Measurements from ENCODE around the gene RRP15. TPM values are rescaled to one million over a fixed set of nuclear protein-coding genes. Genes with fewer than 3 reads are reported as not detected.

The RRP15 gene
- total RNA-seq, 1 donor from 2014 or later, result 9.7 TPM

GRCh38 chr1:218262259-218262658, 22.8 kb upstream of the RRP15 start:
- DNase-seq (ENCODE audit: low read depth), result no peak
- no peak for TF ChIP-seq CTCF (IDR thresholded peaks at IDR 0.05; ENCODE audit: insufficient read depth, low read length, poor library complexity, severe bottlenecking)
- Histone ChIP-seq H3K4me3 (ENCODE audit: low read depth, low read length) (no peak overlapping the region), H3K36me3 (ENCODE audit: control insufficient read depth, insufficient read depth, low read length) (no peaks in the 10 kb centered on the region), H3K27me3 (ENCODE audit: control insufficient read depth, insufficient read depth, low read length) (no peaks in the 10 kb centered on the region)

- no peaks in the 10 kb centered on the region for H3K27me3 ChIP-seq (ENCODE audit: control insufficient read depth, insufficient read depth, low read length)
- no peak for DNase-seq (ENCODE audit: low read depth)
- no peak overlapping the region for H3K4me3 ChIP-seq (ENCODE audit: low read depth, low read length)
- no peaks in the 10 kb centered on the region for H3K36me3 ChIP-seq (ENCODE audit: control insufficient read depth, insufficient read depth, low read length)
- no peak for TF ChIP-seq CTCF (IDR thresholded peaks at IDR 0.05; ENCODE audit: insufficient read depth, low read length, poor library complexity, severe bottlenecking)
These were observed 18.7 kb upstream of the RRP15 start for GRCh38 chr1:218266356-218266755.

GRCh38 chr1:218272366-218272765, 12.7 kb upstream of the RRP15 start:
- H3K27me3 ChIP-seq (ENCODE audit: control insufficient read depth, insufficient read depth, low read length), result no peaks in the 10 kb centered on the region
- TF ChIP-seq CTCF (IDR thresholded peaks at IDR 0.05; ENCODE audit: insufficient read depth, low read length, poor library complexity, severe bottlenecking), result no peak
- no peak overlapping the region for H3K4me3 ChIP-seq (ENCODE audit: low read depth, low read length)
- DNase-seq (ENCODE audit: low read depth), result no peak
- H3K36me3 ChIP-seq (ENCODE audit: control insufficient read depth, insufficient read depth, low read length), result no peaks in the 10 kb centered on the region

GRCh38 chr1:218273762-218274479, 11.2 kb upstream of the RRP15 start:
- H3K36me3 ChIP-seq (ENCODE audit: control insufficient read depth, insufficient read depth, low read length), result no peaks in the 10 kb centered on the region
- DNase-seq (ENCODE audit: low read depth), result no peak
- H3K4me3 ChIP-seq (ENCODE audit: low read depth, low read length), result no peak overlapping the region
- H3K27me3 ChIP-seq (ENCODE audit: control insufficient read depth, insufficient read depth, low read length), result no peaks in the 10 kb centered on the region
- no peak for TF ChIP-seq CTCF (IDR thresholded peaks at IDR 0.05; ENCODE audit: insufficient read depth, low read length, poor library complexity, severe bottlenecking)

- no peak for DNase-seq (ENCODE audit: low read depth)
- Histone ChIP-seq H3K36me3 (ENCODE audit: control insufficient read depth, insufficient read depth, low read length) (no peaks in the 10 kb centered on the region), H3K27me3 (ENCODE audit: control insufficient read depth, insufficient read depth, low read length) (no peaks in the 10 kb centered on the region), H3K4me3 (ENCODE audit: low read depth, low read length) (no peak overlapping the region)
- no peak for TF ChIP-seq CTCF (IDR thresholded peaks at IDR 0.05; ENCODE audit: insufficient read depth, low read length, poor library complexity, severe bottlenecking)
These were observed 10.6 kb upstream of the RRP15 start for GRCh38 chr1:218274511-218274910.

GRCh38 chr1:218275823-218276222, 9.3 kb upstream of the RRP15 start:
- H3K36me3 ChIP-seq (ENCODE audit: control insufficient read depth, insufficient read depth, low read length), result no peaks in the 10 kb centered on the region
- H3K4me3 ChIP-seq (ENCODE audit: low read depth, low read length), result no peak overlapping the region
- no peak for TF ChIP-seq CTCF (IDR thresholded peaks at IDR 0.05; ENCODE audit: insufficient read depth, low read length, poor library complexity, severe bottlenecking)
- no peaks in the 10 kb centered on the region for H3K27me3 ChIP-seq (ENCODE audit: control insufficient read depth, insufficient read depth, low read length)
- no peak for DNase-seq (ENCODE audit: low read depth)
